ENCODE data around the gene MVB12B.

Gene MVB12B

GRCh38 chr9:126459126-126459525, 132.5 kb downstream of the MVB12B start:
- no peak for TF ChIP-seq CTCF (IDR thresholded peaks at IDR 0.05; ENCODE audit: extremely low read depth, insufficient read depth, missing control alignments)
- DNase-seq (ENCODE audit: low spot score): no peak
- in situ Hi-C loops (cut with MboI; ENCODE audit: low pct_unique_long_range_greater_than_20kb, low sequenced_read_pairs, unreplicated experiment): no loop called here

GRCh38 chr9:126459546-126459945, 132.9 kb downstream of the MVB12B start:
- in situ Hi-C loops (cut with MboI; ENCODE audit: low pct_unique_long_range_greater_than_20kb, low sequenced_read_pairs, unreplicated experiment): no loop called here
- no peak for TF ChIP-seq CTCF (IDR thresholded peaks at IDR 0.05; ENCODE audit: extremely low read depth, insufficient read depth, missing control alignments)
- no peak for DNase-seq (ENCODE audit: low spot score)

- in situ Hi-C loops (cut with MboI; ENCODE audit: low pct_unique_long_range_greater_than_20kb, low sequenced_read_pairs, unreplicated experiment): no loop called here
- no peak for DNase-seq (ENCODE audit: low spot score)
- TF ChIP-seq CTCF (IDR thresholded peaks at IDR 0.05; ENCODE audit: extremely low read depth, insufficient read depth, missing control alignments): no peak
These were observed 133.6 kb downstream of the MVB12B start for GRCh38 chr9:126459965-126460843.

- in situ Hi-C loops (cut with MboI; ENCODE audit: low pct_unique_long_range_greater_than_20kb, low sequenced_read_pairs, unreplicated experiment): no loop called here
- no peak for TF ChIP-seq CTCF (IDR thresholded peaks at IDR 0.05; ENCODE audit: extremely low read depth, insufficient read depth, missing control alignments)
- no peak for DNase-seq (ENCODE audit: low spot score)
These were observed 134.4 kb downstream of the MVB12B start for GRCh38 chr9:126461029-126461428.

- TF ChIP-seq CTCF (IDR thresholded peaks at IDR 0.05; ENCODE audit: extremely low read depth, insufficient read depth, missing control alignments): no peak
- in situ Hi-C loops (cut with MboI; ENCODE audit: low pct_unique_long_range_greater_than_20kb, low sequenced_read_pairs, unreplicated experiment): no loop called here
These were observed 135.0 kb downstream of the MVB12B start for GRCh38 chr9:126461608-126462007.

GRCh38 chr9:126462617-126463016, 136.0 kb downstream of the MVB12B start:
- TF ChIP-seq CTCF (IDR thresholded peaks at IDR 0.05; ENCODE audit: extremely low read depth, insufficient read depth, missing control alignments): no peak
- in situ Hi-C loops (cut with MboI; ENCODE audit: low pct_unique_long_range_greater_than_20kb, low sequenced_read_pairs, unreplicated experiment): no loop called here
- no peak for DNase-seq (ENCODE audit: low spot score)

More at GRCh38 chr9:126461608-126462007, 135.0 kb downstream of the MVB12B start:
- DNase-seq (ENCODE audit: low spot score): no peak
